Stomach smooth muscle (tissue), 2 donors: ENCODE data around the gene NCS1.
A peak's percentile ranks its signal among the peaks of the same experiment; 100 is the strongest.

Source experiments
- H3K27ac ChIP-seq: one replicate; pipeline ENCODE4 v1.7.0; 2013; ENCODE audit warnings: mild to moderate bottlenecking, low read length, inconsistent platforms
- H3K27me3 ChIP-seq, 2 donors: one replicate each; pipeline ENCODE4 v1.7.0; 2013; ENCODE audit warnings: low read length in 2 of 2; ENCODE audit not compliant: insufficient read depth in 2 of 2, control insufficient read depth in 1 of 2
- H3K36me3 ChIP-seq, 2 donors: one replicate each; pipeline ENCODE4 v1.7.0; 2013; ENCODE audit warnings: low read length in 2 of 2; ENCODE audit not compliant: control insufficient read depth in 2 of 2, insufficient read depth in 2 of 2
- H3K4me1 ChIP-seq: one replicate; pipeline ENCODE4 v1.7.0; 2013; ENCODE audit warnings: low read length; ENCODE audit not compliant: control insufficient read depth, insufficient read depth
- H3K4me3 ChIP-seq, 2 donors: one replicate each; pipeline ENCODE4 v1.7.0; 2013; ENCODE audit warnings: low read length in 2 of 2
- H3K9ac ChIP-seq, 2 donors: one replicate each; pipeline ENCODE4 v1.7.0; 2013; ENCODE audit warnings: low read length in 2 of 2, mild to moderate bottlenecking in 1 of 2
- H3K9me3 ChIP-seq, 2 donors: one replicate each; pipeline ENCODE4 v1.7.0; 2013; ENCODE audit warnings: low read length in 2 of 2; ENCODE audit not compliant: control insufficient read depth in 2 of 2
- donor health status: healthy.
- donor health status: Pancreatic carcinoma.

NCS1 gene

DNA sequence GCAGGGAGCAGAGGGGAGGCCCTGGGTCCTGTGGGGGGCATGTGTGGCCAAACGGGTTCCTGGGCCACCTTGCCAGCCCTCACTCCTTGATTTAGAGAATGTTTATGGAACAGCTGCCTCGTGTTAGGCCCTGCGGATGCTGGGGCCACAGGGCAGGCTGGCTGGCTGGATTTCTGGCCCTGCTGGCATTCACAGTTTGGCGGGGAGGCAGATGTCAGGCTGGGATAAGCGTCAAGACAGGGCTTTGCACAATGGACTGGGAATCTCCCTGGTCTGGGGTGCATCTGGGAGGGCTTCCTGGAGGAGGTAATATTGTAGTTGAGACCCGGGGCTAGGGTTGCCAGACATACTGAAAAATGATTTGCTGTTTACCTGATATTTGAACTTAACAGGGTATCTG lies 13.8 kb downstream of the NCS1 start:
- Histone ChIP-seq H3K4me1 (peaks cover 90% of the 10 kb centered on the region), H3K9me3 (no peaks in the 10 kb centered on the region), H3K27ac (peak overlapping the region; percentile 98), H3K4me3 (peak overlapping the region; percentile 54 to 78), H3K27me3 (no peaks in the 10 kb centered on the region), H3K9ac (peak overlapping the region; percentile 78 to 89), H3K36me3 (no peaks in the 10 kb centered on the region)

DNA sequence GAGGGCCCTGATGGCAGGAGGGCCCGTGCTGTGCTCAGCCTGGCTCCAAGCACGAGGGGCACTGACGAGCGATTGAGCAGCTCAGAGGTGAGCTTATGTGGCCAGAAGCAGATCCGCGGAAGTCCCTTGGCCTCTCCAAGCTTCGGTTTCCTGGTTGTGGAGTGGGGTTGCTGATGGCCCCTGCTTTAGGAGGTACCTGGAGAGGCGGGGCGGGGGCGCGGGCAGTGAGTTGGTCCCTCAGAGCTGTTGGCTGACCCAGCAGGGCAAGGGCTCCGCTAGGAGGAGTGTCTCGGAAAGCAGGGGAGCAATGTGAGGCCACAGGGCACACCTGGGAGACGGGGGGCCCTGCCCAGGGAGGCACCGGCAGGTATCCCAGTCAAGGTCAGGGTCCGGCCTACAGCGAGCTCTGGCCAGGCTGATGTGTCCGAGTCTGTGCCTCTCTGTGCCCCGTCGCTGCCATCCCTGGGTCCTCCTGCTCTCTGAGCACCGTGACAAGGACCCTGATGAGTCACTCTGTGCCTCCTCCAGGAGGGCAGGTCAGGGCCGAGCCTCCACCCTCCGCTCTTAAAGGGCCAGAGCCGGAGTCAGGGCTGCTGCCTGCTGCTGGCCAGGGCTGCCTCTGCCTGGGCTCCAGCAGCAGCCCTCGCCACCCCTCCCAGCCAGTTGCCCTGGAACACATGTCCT lies 14.8 kb downstream of the NCS1 start:
- H3K27me3 ChIP-seq: no peaks in the 10 kb centered on the region
- H3K36me3 ChIP-seq: no peaks in the 10 kb centered on the region
- H3K9ac ChIP-seq: peak overlapping the region; percentile 78 to 89
- H3K9me3 ChIP-seq: no peaks in the 10 kb centered on the region
- H3K4me3 ChIP-seq: peak overlapping the region; percentile 54 to 78
- peak overlapping the region; percentile 98 for H3K27ac ChIP-seq
- peaks cover 91% of the 10 kb centered on the region for H3K4me1 ChIP-seq

- Histone ChIP-seq H3K36me3 (no peaks in the 10 kb centered on the region), H3K27me3 (no peaks in the 10 kb centered on the region), H3K9me3 (no peaks in the 10 kb centered on the region), H3K27ac (peak overlapping the region; percentile 98), H3K4me1 (peaks cover 91% of the 10 kb centered on the region), H3K9ac (peak overlapping the region; percentile 78 to 89), H3K4me3 (peak overlapping the region; percentile 54 to 78)
These were observed 15.3 kb downstream of the NCS1 start for GRCh38 chr9:130187523-130187846.

DNA sequence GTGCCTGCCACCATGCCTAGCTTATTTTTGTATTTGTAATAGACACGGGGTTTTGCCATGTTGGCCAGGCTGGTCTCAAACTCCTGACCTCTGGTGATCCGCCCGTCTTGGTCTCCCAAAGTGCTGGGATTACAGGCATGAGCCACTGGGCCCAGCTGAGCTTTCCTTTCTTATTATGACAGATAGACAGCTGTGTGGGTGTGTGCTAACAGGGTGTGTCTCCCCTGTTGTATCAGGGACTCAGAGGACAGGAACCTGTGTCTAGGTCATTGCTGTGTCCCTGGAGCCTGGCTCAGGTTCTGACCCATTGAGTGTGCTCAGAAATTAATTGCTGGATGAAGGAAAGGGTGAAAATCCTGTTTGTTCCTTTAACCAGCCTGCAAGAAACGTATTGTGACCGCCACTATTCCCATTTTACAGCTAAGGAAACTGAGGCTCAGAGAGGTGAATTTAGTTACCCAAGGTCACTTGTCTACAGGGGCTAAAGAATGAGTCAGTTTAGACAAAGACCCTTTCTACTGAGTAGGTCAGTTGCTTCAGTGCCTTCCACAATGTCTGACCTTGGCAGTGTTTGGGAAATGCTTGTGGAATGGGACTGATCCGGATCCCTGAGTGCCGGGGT lies 16.8 kb downstream of the NCS1 start:
- Histone ChIP-seq H3K27ac (peak overlapping the region; percentile 98), H3K9ac (peak overlapping the region in 1 of 2 donors; percentile 28), H3K4me1 (peaks cover 92% of the 10 kb centered on the region), H3K27me3 (no peaks in the 10 kb centered on the region), H3K9me3 (no peaks in the 10 kb centered on the region), H3K36me3 (no peaks in the 10 kb centered on the region), H3K4me3 (no peak overlapping the region)

- H3K9ac ChIP-seq: peak overlapping the region in 1 of 2 donors; percentile 47
- H3K4me1 ChIP-seq: peaks cover 93% of the 10 kb centered on the region
- peak overlapping the region in 1 of 2 donors; percentile 22 for H3K4me3 ChIP-seq
- no peaks in the 10 kb centered on the region for H3K27me3 ChIP-seq
- no peaks in the 10 kb centered on the region for H3K9me3 ChIP-seq
- peak overlapping the region; percentile 98 for H3K27ac ChIP-seq
- no peaks in the 10 kb centered on the region for H3K36me3 ChIP-seq
These were observed 17.6 kb downstream of the NCS1 start for GRCh38 chr9:130189840-130190239.

- H3K9ac ChIP-seq: peak overlapping the region; percentile 21 to 64
- peaks cover 93% of the 10 kb centered on the region for H3K4me1 ChIP-seq
These were observed 19.0 kb downstream of the NCS1 start for GRCh38 chr9:130191068-130191748.

DNA sequence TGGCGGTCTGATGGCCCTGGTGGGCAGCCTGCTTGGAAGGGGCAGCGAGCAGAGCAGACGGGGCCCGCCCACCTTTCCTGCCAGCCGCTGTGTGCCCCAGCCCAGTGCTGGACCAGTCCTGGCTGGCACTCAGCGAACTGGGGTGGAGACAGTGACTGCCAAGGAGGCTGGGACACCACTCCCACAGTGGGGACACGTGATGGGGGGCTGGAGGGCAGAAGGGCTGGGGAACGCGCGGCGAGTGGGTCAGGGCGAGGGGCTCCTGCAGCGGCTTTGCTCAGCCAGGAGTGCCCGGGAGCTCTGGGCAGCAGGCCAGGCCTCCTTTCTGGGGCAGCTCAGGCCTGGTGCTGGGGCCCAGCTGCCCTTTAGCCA lies 19.5 kb downstream of the NCS1 start:
- Histone ChIP-seq H3K27me3 (no peaks in the 10 kb centered on the region), H3K4me1 (peaks cover 93% of the 10 kb centered on the region), H3K4me3 (peak overlapping the region in 1 of 2 donors; percentile 35), H3K9me3 (no peaks in the 10 kb centered on the region), H3K27ac (peak overlapping the region; percentile 98), H3K36me3 (no peaks in the 10 kb centered on the region), H3K9ac (peak overlapping the region in 1 of 2 donors; percentile 64)

More at GRCh38 chr9:130191068-130191748, 19.0 kb downstream of the NCS1 start:
- Histone ChIP-seq H3K27ac (peak overlapping the region; percentile 98), H3K9me3 (no peaks in the 10 kb centered on the region), H3K4me3 (peak overlapping the region in 1 of 2 donors; percentile 35), H3K27me3 (no peaks in the 10 kb centered on the region), H3K36me3 (no peaks in the 10 kb centered on the region)

DNA sequence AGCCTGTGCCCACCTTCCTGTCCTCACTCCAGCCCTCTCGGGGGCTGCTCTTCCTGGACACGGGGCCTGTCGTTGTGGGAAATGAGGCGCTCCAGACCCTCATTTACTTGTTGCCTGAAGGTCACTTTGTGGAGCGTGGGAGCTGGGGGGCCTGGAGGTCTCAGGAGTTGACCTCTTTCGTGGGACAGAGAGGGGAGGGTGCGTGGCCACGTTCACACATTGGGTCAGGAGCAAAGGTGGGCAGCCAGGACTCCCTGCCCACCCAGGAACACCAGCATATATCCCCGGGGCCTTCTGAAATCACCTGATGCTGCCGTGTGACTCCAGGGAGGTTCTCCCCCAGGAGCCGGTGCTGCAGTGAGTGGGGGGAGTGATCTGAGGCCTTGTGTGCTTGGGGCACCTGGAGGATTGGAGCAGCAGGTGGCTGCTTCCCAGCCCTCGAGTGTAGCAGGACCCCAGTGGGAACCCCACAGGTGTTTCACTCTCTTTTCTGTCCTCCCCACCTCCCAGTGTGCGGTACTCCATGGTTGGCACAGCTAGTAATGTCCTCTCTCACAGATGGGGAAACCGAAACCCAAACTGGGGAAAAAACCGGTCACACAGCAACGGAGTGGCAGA lies 20.3 kb downstream of the NCS1 start:
- Histone ChIP-seq H3K9me3 (no peaks in the 10 kb centered on the region), H3K4me1 (peaks cover 91% of the 10 kb centered on the region), H3K9ac (peak overlapping the region; percentile 64 to 69), H3K4me3 (peak overlapping the region in 1 of 2 donors; percentile 52), H3K27me3 (no peaks in the 10 kb centered on the region), H3K36me3 (no peaks in the 10 kb centered on the region), H3K27ac (peak overlapping the region; percentile 98)

- peaks cover 91% of the 10 kb centered on the region for H3K4me1 ChIP-seq
- peak overlapping the region; percentile 35 to 52 for H3K4me3 ChIP-seq
- H3K27ac ChIP-seq: peak overlapping the region; percentile 98
- no peaks in the 10 kb centered on the region for H3K36me3 ChIP-seq
- H3K9ac ChIP-seq: peak overlapping the region; percentile 64 to 69
- H3K9me3 ChIP-seq: no peaks in the 10 kb centered on the region
- H3K27me3 ChIP-seq: no peaks in the 10 kb centered on the region
These were observed 20.9 kb downstream of the NCS1 start for GRCh38 chr9:130193103-130193502.

DNA sequence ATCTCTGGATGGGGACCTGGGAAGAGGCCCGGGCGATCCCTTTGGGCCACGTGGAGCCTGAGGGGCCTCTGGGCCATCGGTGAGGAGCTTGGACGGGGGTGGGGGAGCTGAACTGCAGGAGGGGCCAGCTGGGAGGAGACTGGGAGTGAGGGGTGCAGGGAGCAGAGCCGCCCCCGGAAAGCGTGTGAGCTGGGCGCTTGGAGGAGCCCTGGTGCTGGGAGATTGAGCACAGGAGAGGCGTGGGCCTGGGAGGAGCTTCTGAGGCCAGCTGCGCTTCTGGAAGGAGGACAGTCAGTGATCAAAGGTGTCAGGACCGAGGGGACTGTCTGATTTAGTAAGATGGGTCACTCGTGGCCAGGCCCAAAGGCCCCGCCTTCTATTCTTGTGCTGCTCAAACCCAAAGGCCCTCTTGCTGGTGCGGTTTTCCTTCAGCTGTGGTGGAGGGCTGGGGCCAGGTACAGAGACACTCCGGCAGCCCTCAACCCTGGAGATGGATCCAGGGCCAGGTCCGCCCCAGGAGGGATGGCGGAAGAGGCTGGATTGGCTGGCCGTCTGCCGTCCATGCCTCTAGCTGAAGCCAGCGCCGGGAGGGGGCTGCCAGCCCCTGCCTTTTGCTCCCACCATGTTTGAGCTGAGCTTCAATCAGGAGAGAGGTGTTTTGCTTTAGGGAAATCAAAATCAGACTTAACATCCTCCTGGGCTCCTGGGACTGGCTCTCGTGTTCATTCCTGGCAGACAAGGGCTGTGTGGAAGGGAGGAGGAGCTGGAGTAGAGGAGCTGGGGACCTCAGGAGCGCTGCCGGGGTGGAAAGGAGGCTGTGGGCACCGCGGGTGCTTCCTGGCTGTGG lies 21.6 kb downstream of the NCS1 start:
- peak overlapping the region; percentile 64 to 66 for H3K9ac ChIP-seq
- H3K4me3 ChIP-seq: peak overlapping the region; percentile 35 to 52
- H3K27ac ChIP-seq: peak overlapping the region; percentile 98
- no peaks in the 10 kb centered on the region for H3K9me3 ChIP-seq
- no peaks in the 10 kb centered on the region for H3K27me3 ChIP-seq
- peaks cover 95% of the 10 kb centered on the region for H3K4me1 ChIP-seq
- H3K36me3 ChIP-seq: no peaks in the 10 kb centered on the region
